EH (cell line): ENCODE measurements around the gene CYSTM1.
"Not testable (repeated sequence)": the region's sequence is repeated elsewhere in the genome, so short reads cannot be mapped to it uniquely, and the experiment has no call there.

ENCODE experiments used
- DNase-seq: peaks from one replicate; pipeline ENCODE4 v3.0.0-alpha.2; 2015; ENCODE audit warnings: low read depth

Gene CYSTM1

DNA sequence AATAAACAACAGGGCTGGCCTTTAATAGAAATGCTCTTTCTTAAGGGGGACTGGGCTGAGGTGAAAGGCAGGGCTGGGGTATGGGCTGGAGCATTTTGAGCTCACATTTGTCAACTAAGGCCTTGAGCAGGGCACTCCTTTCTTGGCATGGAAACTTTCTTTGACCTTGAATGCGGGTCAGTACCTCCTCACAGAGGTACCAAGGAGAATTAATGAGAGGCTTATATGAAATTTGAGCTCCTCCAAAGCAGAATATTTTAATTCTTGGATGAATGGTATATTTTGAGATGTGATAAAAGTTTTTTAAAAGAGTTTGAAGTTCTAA lies 3.1 kb downstream of the CYSTM1 start:
- DNase-seq: no peak

DNA sequence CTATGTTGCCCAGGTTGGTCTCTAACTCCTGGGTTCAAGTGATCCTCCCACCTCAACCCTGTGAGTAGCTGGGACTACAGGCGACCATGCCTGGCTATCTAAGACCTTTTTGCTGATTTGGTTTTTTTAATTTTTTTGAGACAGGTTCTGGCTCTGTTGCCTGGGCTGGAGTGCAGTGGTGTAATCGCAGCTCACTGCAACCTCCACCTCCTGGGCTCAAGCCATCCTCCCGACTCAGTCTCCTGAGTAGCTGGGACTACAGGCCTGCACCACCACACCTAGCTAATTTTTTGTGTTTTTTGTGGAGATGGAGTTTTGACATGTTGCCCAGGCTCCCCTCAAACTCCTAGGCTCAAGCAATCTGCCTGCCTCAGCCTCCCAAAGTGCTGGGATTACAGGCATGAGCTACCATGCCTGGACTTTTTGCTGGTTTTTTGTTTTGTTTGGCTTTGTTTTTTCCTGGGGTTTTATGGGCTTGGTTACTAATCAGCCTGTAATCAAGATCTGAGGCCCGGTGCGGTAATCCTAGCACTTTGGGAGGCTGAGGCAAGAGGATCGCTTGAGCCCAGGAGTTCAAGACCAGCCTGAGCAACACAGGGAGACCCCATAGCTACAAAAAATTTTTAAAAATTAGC lies 3.6 kb downstream of the CYSTM1 start:
- DNase-seq: no peak

DNA sequence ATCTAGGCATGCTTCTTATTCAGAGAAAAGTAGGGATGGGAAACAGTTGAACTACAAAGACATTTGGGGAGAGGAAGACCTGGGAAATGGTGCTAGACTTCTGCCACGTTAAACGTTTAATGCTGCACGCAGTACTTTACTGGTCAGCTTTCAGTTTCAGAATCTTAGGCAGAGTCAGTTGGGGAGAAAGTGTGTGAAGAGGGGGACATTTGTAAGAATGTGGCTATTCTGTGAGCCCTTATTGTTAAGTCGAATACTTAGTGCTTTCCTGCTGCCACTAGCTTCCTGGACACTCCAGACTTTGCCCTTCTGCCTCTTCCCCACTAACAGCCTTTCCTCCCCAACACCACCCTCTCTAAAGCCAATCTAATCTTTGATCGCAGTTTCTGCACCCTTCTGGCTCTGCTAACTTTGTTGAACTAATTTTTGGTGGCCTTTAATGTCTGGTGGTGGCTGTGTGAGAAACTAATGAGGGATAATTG lies 6.1 kb downstream of the CYSTM1 start:
- DNase-seq: no peak

DNA sequence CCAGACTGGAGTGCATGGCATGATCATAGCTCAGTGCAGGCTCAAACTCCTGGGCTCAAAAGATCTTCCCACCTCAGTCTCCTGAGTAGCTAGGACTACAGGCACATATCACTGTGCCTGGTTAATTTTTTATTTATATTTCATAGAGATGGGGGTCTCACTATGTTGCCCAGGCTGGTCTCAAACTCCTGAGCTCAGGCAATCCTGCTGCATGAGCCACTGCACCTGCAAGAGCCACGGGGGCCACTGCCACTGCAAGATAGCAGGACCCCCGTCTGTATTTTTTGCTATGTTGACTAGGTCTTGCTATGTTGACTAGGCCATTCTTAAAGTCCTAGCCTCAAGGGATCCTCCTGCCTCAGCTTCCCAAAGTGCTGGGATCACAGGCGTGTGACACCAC lies 6.5 kb downstream of the CYSTM1 start:
- DNase-seq: no peak

DNA sequence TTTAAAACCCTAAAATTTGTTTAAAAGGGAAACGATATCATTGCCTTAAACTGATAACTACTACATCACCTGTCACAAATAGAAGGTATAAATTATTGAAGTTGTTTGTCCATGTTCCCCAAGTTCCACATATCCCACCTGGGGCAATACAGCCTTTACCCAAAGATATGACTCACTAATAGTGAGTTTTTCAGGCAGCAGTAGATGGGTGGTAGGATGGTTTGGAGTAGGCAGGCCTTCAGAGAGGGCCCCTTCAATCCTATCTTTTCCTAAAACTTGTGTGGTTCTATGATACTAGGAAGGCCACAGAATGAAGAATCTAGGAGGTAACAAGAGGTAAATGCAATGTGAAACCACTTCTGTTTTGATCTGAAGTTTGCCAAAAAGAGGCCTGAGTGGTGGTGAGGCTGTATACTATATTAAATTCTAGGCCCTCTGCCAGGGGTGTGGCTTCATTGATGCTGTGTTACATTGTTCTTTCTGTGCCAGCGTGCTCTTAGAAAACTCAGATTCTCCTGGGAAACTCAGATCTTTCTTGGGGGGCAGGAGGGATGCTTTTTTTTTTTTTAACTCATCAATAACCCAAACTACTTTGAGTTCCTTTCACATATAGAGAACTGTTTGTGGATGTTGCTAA lies 7.2 kb downstream of the CYSTM1 start:
- DNase-seq: peak; percentile 39

DNA sequence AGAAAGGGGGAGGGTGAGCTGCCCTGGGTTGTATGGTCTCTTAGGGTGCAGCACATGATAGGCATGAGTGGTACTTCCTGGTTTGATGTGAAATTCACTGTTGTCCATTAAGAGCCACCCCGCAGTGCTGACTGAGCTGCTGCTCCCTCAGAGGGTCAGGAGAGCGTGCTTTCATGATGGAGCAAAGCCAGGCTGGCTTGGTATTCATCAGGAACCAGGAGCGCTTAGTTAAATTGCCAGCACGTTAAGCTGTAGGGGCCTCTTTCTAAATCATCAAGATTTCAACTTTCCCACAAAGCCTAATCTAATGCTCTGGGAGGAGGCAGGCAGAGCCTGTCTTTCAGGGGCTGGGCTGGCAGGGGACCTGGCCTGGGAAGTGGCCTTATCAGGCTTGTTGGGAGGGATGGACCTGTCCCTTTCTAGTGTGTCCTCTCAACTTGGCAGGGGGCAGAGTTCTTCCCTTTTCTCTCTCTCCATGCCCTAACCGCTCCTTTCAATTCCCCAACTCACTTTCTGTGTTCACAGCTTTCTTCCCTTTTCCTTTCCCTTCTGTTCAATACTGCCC lies 7.9 kb downstream of the CYSTM1 start:
- DNase-seq: peak; percentile 79

DNA sequence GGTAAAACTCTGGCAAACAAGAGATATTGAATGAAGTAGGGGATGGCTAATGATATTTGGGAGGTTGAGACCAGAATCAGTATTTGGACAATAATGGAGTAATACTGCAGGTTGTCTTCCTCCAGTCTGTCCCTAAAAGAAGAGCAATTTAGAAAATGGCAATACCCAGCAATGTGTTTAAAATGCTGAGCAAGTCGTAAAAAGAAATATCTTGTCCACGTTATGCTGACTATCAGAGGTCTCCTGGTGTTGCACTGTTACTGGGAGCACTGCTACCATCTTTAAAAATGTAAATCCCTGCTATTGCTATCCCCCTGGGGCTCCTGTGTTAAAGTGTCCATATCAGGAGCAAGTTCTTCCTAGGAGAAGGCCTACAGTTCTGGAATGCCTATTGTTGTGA lies 10.4 kb downstream of the CYSTM1 start:
- no peak for DNase-seq

DNA sequence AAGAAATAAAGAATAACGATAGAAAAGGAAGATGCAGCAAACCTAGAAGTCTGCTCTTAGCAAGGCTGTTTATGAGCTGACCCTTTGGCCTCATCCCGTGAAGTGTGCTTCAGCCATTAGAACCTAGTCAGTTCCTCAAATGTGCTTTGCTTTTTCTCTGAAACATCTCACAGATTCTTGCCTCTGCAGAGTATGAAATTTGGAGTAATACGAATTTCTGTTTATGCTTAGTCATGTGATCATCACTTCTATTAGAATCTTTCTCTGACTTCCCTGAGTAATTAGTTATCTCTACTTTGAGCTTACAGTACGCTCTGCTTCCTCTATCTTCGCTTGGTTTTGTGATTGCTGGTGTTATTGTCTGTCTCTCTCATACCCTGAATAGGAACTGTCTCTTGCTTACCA lies 11.3 kb downstream of the CYSTM1 start:
- no peak for DNase-seq

DNA sequence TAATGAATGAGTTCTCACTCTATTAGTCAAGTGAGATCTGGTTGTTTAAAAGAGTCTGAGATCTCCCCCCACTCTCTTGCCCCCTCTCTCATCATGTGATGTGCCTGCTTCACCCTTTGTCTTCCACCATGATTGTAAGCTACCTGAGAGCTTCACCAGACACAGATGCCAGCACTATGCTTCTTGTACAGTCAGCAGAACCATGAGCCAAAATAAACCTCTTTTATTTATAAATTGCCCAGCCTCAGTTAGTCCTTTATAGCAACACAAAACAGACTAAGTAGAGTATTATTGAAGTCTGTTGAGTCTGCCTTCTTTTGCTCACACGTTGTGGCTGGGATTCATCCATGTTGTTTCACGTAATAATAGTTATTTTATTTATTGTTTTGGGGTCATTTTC lies 14.3 kb downstream of the CYSTM1 start:
- DNase-seq: no peak

DNA sequence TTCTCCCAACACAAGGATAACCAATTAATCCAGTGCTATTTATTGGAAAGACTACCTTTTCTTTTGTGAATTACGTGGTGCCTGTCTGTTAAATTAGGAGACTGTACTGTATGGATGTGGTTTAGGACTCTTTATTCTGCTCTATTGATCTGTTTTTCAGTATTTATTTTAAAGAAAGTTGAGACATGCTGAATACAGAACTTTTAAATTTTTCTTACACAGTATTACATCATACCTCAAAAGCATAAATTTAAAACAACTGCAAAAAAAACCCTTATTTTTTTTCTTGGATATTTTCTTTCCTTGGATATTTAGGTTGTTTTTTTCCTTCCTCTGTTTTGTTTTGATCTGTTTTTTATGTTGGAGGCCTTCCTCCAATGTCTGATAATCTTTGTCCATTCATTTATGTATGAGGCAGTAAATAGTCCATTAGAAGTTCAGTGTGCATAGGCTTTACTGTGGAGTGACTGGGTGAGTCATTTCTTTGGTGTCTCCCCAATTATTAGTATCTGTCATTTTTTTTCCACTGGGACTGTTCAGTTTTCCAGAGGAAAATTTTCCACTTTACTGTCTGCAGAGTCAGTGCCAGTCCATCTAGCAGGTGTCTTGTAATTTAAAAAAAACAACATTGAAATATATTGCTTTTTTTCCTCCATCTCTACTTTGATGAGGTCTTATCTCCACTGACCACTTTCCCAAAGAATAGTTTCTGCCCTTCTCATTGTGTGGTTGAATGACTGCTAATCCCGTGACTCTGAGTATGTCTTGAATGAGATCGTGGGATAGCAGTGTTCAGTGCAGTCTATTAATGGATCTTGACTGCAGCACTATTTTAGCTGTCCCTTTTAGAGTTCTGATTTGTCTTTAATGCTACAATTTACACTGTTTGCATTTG lies 15.2 kb downstream of the CYSTM1 start:
- peak; percentile 61 for DNase-seq

DNA sequence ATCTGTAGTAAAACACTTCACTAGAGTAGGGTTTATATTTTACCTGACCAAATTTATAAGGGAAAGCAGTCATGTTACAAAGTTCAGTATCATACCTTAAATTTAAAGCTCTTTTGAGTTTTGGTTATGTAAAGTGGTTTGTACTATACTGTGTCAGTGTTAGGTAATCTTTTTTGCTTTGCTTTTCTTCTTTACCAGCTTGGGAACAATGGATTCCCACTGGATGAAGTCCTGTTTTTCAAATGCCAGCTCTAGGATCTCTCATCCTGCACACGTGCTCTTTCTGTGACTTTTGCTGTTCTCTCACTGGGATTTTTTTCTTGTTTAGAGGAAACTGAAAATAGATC lies 15.9 kb downstream of the CYSTM1 start:
- no peak for DNase-seq

DNA sequence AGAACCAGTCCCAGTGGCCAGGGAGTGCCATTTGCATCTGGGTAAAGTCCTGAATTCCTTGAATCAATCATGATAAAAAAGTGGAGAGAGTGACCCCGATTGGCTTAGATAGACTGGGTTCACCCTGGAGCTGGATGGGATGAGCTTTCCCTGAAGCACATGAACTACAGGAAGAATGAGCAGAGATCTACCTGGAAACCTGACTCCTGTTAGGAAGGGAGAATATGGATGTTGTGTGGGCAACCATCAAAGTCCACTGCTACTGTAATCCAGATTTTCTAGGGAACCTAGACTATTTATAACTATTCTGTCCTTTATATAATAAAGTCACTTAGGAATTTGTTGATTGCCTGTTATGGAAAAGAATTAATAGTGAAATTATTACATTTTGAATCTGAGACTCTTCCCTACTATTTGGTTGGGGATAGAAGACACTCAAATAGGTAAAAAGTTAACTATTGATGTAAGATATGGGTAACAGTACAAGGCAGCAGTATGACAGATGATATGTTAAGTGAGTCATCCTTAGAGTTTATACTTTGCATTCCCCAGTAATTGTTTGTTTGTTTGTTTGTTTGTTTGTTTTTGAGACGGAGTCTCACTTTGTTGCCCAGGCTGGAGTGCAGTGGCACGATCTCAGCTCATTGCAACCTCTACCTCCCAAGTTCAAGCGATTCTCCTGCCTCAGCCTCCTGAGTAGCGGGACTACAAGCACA lies 17.9 kb downstream of the CYSTM1 start:
- no peak for DNase-seq

DNA sequence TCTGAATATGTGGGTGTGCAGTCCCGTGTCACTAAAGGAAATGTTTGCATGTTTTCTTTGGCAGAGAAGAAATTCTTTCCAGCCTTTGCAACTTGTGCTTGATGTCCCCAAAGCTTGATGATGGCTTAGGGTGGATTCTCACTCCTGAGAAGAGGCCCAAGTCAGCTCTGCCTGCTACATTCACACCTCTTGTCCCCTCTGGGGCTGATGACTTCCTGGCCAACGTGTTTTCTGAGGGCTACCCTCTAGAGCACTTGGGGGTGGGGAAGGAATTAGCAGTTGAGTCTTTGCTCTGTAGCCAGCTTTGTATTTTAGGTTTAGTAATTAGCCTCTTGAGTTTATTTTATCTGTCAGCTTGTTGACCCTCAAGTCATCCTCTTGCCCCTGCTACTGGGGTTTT lies 19.7 kb downstream of the CYSTM1 start:
- DNase-seq: no peak

DNA sequence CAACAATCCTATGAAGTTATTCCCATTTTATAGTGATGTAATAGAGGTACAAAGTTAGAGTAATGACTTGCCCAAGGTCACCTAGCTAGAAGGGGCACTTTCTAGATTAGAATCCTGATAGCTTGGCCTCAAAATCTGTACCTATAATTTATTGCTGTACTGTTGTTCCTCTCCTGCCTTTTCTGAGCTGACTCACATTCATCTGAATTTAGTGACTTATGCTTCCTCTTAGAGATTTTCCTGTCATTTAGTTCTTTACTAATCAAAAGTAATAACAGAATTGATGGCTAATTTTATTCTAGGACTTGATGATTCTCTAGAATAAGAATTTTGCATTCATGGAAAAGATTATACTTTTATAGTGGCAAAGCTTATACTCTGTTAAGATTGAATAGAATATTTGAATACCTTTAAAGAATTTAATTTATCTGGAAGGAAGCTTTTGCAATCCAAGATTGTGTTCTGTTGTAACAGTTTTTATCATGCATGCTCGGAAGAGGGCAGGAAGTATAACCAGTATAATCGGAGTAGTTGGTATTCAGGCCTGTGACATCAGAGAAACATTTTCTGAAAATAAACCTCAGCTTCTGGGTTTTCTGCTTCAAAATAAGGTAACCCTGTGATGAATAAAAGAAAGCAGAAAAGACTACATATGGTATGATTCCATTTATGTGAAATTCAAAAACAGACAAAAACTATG lies 21.3 kb downstream of the CYSTM1 start:
- no peak for DNase-seq

DNA sequence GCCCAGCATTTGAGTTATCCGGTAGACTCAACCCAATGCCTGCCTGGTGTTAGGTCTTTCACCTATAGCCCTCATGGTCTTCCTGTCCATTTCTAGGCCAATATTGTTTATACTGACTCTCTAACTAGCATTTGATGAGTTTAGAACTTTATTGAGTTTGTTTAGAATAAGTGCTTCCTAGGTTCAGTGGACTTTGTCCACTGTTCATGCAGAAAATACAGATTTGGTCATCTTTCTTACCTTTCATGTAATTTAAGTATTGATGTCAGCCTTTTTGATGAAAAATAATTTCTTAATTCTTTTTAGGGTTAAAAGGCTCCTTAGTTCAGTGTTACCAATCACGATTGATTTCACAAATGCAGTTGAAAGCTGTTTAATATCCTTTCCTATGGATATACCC lies 22.0 kb downstream of the CYSTM1 start:
- DNase-seq: no peak

DNA sequence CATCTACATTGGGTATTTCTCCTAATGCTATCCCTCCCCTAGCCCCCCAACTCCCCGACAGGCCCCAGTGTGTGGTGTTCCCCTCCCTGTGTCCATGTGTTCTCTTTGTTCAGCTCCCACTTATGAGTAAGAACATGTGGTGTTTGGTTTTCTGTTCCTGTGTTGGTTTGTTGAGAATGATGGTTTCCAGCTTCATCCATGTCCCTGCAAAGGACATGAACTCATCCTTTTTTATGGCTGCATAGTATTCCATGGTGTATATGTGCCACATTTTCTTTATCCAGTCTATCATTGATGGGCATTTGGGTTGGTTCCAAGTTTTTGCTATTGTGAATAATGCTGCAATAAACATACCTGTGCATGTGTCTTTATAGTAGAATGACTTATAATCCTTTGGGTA lies 23.9 kb downstream of the CYSTM1 start:
- DNase-seq: not testable (repeated sequence)

DNA sequence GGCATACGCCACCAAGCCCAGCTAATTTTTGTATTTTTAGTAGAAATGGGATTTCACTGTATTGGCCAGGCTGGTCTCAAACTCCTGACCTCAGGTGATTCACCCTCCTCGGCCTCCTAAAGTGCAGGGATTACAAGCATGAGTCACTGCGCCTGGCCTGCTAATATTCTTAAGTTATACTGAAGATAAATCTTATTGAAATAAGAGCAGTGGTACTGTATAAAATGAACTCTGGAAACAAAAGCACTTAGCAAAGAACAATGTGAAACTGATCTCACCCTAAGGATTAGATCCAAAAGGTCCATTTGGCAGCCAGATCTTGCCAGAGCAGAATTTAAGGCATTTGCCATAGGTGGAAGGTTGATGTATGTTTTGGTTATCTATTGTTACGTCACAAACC lies 27.1 kb downstream of the CYSTM1 start:
- peak; percentile 58 for DNase-seq

DNA sequence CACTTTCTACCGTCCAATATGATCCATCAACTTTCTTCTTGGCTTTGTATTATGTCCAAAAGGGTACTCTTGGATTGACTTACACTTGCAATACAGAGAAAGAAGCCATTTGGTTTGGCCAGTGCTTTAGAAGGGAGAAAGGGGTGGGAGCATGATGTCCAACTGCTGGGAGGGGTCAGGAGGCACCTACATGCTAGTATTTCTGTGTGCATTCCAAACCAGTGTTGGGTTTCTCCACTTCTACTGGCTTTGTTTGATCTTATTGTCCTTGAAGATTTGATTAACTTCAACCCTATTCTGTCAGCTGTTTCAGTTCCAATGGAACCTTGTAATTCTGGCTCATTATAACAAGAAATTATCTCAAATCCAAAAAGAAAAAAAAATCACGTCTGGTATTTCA lies 27.6 kb downstream of the CYSTM1 start:
- no peak for DNase-seq

DNA sequence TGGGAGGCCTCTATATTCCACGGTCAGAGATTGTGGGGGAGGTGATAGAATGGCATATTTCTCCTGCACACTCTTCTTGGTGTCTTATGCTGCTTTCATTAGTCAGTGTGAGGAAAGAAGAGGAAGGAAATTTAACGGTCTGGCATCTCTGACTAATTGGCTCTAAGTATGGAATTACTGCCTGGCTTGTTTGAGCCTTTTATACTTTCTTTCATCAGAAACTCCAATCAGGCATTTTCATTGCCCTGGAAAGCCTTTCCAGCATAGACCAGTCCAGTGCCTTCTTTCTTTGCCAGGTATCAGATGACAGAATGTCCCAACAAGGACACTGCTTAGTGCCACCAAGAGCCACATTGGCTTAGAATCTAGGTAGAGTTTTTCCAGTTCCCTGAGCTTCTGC lies 30.2 kb downstream of the CYSTM1 start:
- peak; percentile 50 for DNase-seq

DNA sequence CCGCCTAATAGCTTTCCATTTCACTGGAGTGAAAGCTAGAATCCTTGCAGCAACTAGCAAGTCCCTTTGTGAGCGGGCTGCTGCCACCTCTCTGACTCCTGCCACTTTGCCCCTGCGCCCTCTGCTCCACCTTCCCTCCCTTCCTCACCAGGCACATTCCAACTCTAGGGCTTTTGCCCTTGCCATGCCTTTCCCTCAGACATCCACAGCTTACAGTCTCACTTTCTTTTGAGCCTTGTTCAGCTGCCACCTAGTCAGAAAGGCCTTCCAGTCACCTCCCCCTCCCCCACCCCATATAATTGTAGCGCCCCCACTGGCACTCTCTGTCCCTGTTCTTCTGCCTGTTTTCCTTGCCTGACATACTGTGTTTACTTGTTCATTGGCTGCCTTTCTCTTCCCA lies 31.0 kb downstream of the CYSTM1 start:
- DNase-seq: no peak

DNA sequence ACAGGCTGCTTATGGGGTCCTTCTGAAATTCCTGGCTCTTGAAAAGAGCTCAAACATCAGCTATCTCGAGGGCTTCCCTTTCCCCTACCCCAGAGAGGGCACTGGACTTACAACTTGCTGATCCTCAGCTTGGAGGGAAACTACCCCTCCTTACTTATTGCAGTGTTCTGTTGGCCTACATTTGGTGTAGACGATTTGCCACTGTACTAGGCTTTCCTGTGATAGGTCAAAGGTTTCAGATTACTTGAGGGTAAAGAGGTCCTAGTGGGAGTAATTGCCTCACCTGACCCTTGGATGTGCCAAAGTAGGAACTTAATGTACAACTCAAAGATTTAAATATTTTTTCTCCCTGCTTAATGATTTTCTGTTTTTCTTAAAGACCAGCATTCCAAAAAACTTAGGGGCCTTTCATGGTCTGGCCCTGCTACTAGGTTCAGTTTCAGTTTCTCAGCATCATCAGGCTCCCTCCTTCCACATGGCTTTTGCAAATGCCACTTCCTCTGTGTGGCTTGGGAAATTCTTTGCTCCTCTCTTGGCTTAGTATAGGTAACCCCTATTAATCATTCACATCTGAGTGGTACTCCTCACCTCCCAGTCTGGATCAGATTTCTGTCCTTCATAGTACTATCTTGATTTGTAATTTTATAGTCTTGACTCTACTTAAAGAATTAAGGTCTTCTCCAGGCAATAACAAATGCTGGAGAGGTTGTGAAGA lies 32.4 kb downstream of the CYSTM1 start:
- peak; percentile 11 for DNase-seq
